Vagina (tissue), 2 donors: Measurements from ENCODE around the gene ZDHHC13. TPM values are rescaled to one million over a fixed set of nuclear protein-coding genes. Genes with fewer than 3 reads are reported as not detected.

Source experiments
- DNase-seq, 2 donors: peaks; one replicate each; pipeline ENCODE4 v3.0.0-alpha.2; 2017; ENCODE audit errors: extremely low spot score in 2 of 2
- H3K27ac ChIP-seq: fragments of 200-600 bp; sonication (generic); one replicate; pipeline ENCODE4 v1.5.1; 2019
- H3K27me3 ChIP-seq: fragments of 200-600 bp; sonication (generic); one replicate; pipeline ENCODE4 v1.5.1; 2019
- H3K36me3 ChIP-seq, 2 donors: fragments of 200-600 bp; sonication (generic); one replicate each; pipeline ENCODE4 v1.5.1; 2017 to 2019
- H3K4me1 ChIP-seq: fragments of 200-600 bp; sonication (generic); one replicate; pipeline ENCODE4 v1.5.1; 2019
- H3K4me3 ChIP-seq, 2 donors: fragments of 200-600 bp; sonication (generic); 1 replicate in 1 of 2; 2 replicates in 1 of 2; pipeline ENCODE4 v1.5.1; 2016 to 2019
- H3K9me3 ChIP-seq: fragments of 200-600 bp; sonication (generic); one replicate; pipeline ENCODE4 v1.5.1; 2019
- CTCF ChIP-seq, 3 experiments: fragments of 450-650 bp in 2 of 3; fragments of 200-600 bp in 1 of 3; sonication (generic) in 1 of 3; IDR thresholded peaks; one replicate each; pipeline ENCODE4 v1.5.1; 2017 to 2019; ENCODE audit warnings: antibody characterized with exemption in 3 of 3, mild to moderate bottlenecking in 2 of 3, moderate library complexity in 2 of 3
- POLR2A ChIP-seq, 2 donors: fragments of 450-650 bp; IDR thresholded peaks; one replicate each; pipeline ENCODE4 v1.6.1; 2017; ENCODE audit warnings: antibody characterized with exemption in 2 of 2, mild to moderate bottlenecking in 2 of 2, moderate library complexity in 2 of 2
- POLR2AphosphoS5 ChIP-seq, 2 donors: sonication (generic); formaldehyde crosslinking; IDR thresholded peaks; one replicate each; pipeline ENCODE4 v1.9.0; 2017; ENCODE audit warnings: antibody characterized with exemption in 2 of 2, mild to moderate bottlenecking in 2 of 2, low read depth in 1 of 2; ENCODE audit not compliant: insufficient read depth in 1 of 2
- intact Hi-C: fragments of 100-400 bp; cut with DNase I; formaldehyde crosslinking; loops from one replicate; pipeline ENCODE4 v1.15.1; 2023
- total RNA-seq: library from RNA; depleted of rRNA; stranded (reverse); fragments of >200 nt; gene quantifications from one replicate; pipeline ENCODE4 v1.2.3, GENCODE V29; 2016

ZDHHC13 gene
- total RNA-seq, 1 donor from 2014 or later = 22.6 TPM

- Histone ChIP-seq H3K27ac (no peak overlapping the region), H3K4me3 (no peak overlapping the region), H3K27me3 (no peaks in the 10 kb centered on the region), H3K36me3 (peaks cover 0 to 34% of the 10 kb centered on the region in 2 donors), H3K9me3 (no peaks in the 10 kb centered on the region), H3K4me1 (no peaks in the 10 kb centered on the region)
- DNase-seq = no peak
- intact Hi-C loops = no loop called here
- TF ChIP-seq CTCF (IDR thresholded peaks at IDR 0.05) (no peak), POLR2A (IDR thresholded peaks at IDR 0.05) (no peak), POLR2AphosphoS5 (IDR thresholded peaks at IDR 0.05; ENCODE audit: insufficient read depth in 1 of 2, low read depth in 1 of 2) (no peak)
Observed at GRCh38 chr11:19164230-19164855, 47.4 kb downstream of the ZDHHC13 start.

DNA sequence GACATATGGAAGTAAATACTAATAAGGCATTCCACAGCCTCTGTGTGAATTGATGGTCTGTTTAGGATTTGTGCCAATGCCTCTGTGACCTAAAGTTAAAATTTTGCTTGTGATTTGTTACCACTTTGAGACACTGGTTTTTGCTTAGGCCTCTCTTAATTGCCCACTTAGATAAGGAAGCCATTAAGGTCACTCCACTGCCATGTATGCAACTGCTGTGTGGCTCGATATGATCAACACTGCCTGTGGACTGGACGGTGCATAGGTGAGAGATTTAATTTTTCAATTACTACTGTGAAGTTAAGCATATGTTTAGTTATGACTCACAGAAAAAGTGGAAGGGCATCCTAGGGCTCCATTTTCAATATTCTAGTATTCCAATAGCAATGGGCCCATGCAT lies 47.9 kb downstream of the ZDHHC13 start:
- no peak for DNase-seq
- intact Hi-C loops = no loop called here
- TF ChIP-seq CTCF (IDR thresholded peaks at IDR 0.05) (no peak), POLR2A (IDR thresholded peaks at IDR 0.05) (no peak), POLR2AphosphoS5 (IDR thresholded peaks at IDR 0.05; ENCODE audit: insufficient read depth in 1 of 2, low read depth in 1 of 2) (no peak)
- Histone ChIP-seq H3K9me3 (no peaks in the 10 kb centered on the region), H3K27ac (no peak overlapping the region), H3K27me3 (no peaks in the 10 kb centered on the region), H3K4me1 (no peaks in the 10 kb centered on the region), H3K4me3 (no peak overlapping the region), H3K36me3 (peaks cover 0 to 29% of the 10 kb centered on the region in 2 donors)

- TF ChIP-seq POLR2A (IDR thresholded peaks at IDR 0.05) (no peak), POLR2AphosphoS5 (IDR thresholded peaks at IDR 0.05; ENCODE audit: insufficient read depth in 1 of 2, low read depth in 1 of 2) (no peak), CTCF (IDR thresholded peaks at IDR 0.05) (no peak)
- no peak overlapping the region for H3K4me3 ChIP-seq
- H3K36me3 ChIP-seq = peaks cover 0 to 35% of the 10 kb centered on the region in 2 donors
- DNase-seq = no peak
- no peaks in the 10 kb centered on the region for H3K4me1 ChIP-seq
- H3K9me3 ChIP-seq = no peaks in the 10 kb centered on the region
- H3K27ac ChIP-seq = no peak overlapping the region
- intact Hi-C loops = no loop called here
- no peaks in the 10 kb centered on the region for H3K27me3 ChIP-seq
Observed at GRCh38 chr11:19168090-19168489, 51.1 kb downstream of the ZDHHC13 start.

- intact Hi-C loops = no loop called here
- no peak overlapping the region for H3K27ac ChIP-seq
- no peaks in the 10 kb centered on the region for H3K4me1 ChIP-seq
- H3K27me3 ChIP-seq = no peaks in the 10 kb centered on the region
- TF ChIP-seq CTCF (IDR thresholded peaks at IDR 0.05) = no peak
- no peak for TF ChIP-seq POLR2A (IDR thresholded peaks at IDR 0.05)
- TF ChIP-seq POLR2AphosphoS5 (IDR thresholded peaks at IDR 0.05; ENCODE audit: insufficient read depth in 1 of 2, low read depth in 1 of 2) = no peak
- peaks cover 0 to 39% of the 10 kb centered on the region in 2 donors for H3K36me3 ChIP-seq
- DNase-seq = no peak
- no peaks in the 10 kb centered on the region for H3K9me3 ChIP-seq
- H3K4me3 ChIP-seq = no peak overlapping the region
Observed at GRCh38 chr11:19173004-19173689, 56.2 kb downstream of the ZDHHC13 start.
